Measurements from ENCODE around the gene PRICKLE2.

Gene PRICKLE2

DNA sequence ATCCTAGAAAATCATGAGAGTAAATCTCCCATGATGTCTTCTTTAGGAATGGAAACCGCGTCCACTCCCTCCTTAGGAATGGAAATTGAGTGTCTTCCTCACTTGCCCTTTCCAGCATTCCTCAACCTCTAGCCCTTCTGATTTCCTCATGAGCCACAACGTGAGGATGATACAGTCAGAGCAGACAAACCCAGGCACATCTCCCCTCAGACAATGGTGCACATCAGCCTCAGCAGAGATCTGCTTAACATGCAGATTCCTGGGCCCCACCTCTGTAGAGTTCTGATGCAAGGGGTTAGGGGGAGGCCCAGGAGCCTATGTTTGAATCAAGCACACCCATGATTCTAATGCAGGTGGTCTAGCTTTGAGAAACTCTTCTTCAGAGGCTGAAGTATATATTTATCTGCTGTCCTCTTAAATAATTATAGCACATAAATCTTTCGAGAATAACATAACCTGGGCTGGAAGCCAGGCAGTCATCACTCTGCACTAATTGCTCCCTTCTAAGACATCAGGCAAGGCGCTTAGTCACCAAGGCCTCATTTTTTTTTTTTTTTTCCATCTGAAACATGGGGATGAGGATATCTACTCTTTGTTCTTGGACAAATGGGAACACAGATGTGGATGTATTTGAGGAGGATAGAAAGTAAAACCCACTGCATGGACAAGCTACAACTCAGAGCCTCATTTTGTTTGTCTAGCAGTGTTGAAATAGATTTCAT is 81.7 kb downstream of the PRICKLE2 start (continued):
- no peak for TF ChIP-seq ZNF600 (tag by site-specific recombination; IDR thresholded peaks at IDR 0.05)
- peak; percentile 85 for TF ChIP-seq ZNF366 (tag by site-specific recombination; conservative IDR thresholded peaks at IDR 0.05)
- TF ChIP-seq WT1 (tag by site-specific recombination; IDR thresholded peaks at IDR 0.05), result peak; percentile 49; the same call in 1 of the 2 replicates
- TF ChIP-seq ZNF155 (tag by site-specific recombination; IDR thresholded peaks at IDR 0.05), result no peak
- TF ChIP-seq ZNF140 (tag by site-specific recombination; IDR thresholded peaks at IDR 0.05), result no peak
- TF ChIP-seq, protein P1, sequence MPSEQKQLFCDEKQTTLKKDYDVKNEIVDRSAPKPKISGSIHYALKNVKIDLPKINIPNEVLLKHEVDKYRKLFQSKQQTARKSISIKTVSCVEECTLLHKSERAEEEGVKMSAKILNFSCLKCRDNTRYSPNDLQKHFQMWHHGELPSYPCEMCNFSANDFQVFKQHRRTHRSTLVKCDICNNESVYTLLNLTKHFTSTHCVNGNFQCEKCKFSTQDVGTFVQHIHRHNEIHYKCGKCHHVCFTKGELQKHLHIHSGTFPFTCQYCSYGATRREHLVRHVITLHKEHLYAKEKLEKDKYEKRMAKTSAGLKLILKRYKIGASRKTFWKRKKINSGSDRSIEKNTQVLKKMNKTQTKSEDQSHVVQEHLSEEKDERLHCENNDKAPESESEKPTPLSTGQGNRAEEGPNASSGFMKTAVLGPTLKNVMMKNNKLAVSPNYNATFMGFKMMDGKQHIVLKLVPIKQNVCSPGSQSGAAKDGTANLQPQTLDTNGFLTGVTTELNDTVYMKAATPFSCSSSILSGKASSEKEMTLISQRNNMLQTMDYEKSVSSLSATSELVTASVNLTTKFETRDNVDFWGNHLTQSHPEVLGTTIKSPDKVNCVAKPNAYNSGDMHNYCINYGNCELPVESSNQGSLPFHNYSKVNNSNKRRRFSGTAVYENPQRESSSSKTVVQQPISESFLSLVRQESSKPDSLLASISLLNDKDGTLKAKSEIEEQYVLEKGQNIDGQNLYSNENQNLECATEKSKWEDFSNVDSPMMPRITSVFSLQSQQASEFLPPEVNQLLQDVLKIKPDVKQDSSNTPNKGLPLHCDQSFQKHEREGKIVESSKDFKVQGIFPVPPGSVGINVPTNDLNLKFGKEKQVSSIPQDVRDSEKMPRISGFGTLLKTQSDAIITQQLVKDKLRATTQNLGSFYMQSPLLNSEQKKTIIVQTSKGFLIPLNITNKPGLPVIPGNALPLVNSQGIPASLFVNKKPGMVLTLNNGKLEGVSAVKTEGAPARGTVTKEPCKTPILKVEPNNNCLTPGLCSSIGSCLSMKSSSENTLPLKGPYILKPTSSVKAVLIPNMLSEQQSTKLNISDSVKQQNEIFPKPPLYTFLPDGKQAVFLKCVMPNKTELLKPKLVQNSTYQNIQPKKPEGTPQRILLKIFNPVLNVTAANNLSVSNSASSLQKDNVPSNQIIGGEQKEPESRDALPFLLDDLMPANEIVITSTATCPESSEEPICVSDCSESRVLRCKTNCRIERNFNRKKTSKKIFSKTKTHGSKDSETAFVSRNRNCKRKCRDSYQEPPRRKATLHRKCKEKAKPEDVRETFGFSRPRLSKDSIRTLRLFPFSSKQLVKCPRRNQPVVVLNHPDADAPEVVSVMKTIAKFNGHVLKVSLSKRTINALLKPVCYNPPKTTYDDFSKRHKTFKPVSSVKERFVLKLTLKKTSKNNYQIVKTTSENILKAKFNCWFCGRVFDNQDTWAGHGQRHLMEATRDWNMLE (tag by site-specific recombination; conservative IDR thresholded peaks at IDR 0.05; ENCODE audit: low read depth), result no peak
- peak; percentile 95 for TF ChIP-seq SP7 (tag by site-specific recombination; IDR thresholded peaks at IDR 0.05)
- TF ChIP-seq ZFP41 (tag by site-specific recombination; IDR thresholded peaks at IDR 0.05; ENCODE audit: borderline replicate concordance), result no peak
- TF ChIP-seq, protein P2, sequence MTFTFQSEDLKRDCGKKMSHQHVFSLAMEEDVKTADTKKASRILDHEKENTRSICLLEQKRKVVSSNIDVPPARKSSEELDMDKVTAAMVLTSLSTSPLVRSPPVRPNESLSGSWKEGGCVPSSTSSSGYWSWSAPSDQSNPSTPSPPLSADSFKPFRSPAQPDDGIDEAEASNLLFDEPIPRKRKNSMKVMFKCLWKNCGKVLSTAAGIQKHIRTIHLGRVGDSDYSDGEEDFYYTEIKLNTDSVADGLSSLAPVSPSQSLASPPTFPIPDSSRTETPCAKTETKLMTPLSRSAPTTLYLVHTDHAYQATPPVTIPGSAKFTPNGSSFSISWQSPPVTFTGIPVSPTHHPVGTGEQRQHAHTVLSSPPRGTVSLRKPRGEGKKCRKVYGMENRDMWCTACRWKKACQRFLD (tag by site-specific recombination; IDR thresholded peaks at IDR 0.05), result no peak
- no peak for TF ChIP-seq ZNF266 (tag by site-specific recombination; IDR thresholded peaks at IDR 0.05; ENCODE audit: low read depth)
- TF ChIP-seq ZNF510 (tag by site-specific recombination; IDR thresholded peaks at IDR 0.05; ENCODE audit: insufficient replicate concordance), result no peak
- TF ChIP-seq, protein P3, sequence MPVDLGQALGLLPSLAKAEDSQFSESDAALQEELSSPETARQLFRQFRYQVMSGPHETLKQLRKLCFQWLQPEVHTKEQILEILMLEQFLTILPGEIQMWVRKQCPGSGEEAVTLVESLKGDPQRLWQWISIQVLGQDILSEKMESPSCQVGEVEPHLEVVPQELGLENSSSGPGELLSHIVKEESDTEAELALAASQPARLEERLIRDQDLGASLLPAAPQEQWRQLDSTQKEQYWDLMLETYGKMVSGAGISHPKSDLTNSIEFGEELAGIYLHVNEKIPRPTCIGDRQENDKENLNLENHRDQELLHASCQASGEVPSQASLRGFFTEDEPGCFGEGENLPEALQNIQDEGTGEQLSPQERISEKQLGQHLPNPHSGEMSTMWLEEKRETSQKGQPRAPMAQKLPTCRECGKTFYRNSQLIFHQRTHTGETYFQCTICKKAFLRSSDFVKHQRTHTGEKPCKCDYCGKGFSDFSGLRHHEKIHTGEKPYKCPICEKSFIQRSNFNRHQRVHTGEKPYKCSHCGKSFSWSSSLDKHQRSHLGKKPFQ (tag by site-specific recombination; IDR thresholded peaks at IDR 0.05), result no peak
- no peak for TF ChIP-seq PRDM1 (tag by site-specific recombination; IDR thresholded peaks at IDR 0.05)
- TF ChIP-seq ZSCAN16 (tag by site-specific recombination; IDR thresholded peaks at IDR 0.05), result no peak
- TF ChIP-seq, protein P4, sequence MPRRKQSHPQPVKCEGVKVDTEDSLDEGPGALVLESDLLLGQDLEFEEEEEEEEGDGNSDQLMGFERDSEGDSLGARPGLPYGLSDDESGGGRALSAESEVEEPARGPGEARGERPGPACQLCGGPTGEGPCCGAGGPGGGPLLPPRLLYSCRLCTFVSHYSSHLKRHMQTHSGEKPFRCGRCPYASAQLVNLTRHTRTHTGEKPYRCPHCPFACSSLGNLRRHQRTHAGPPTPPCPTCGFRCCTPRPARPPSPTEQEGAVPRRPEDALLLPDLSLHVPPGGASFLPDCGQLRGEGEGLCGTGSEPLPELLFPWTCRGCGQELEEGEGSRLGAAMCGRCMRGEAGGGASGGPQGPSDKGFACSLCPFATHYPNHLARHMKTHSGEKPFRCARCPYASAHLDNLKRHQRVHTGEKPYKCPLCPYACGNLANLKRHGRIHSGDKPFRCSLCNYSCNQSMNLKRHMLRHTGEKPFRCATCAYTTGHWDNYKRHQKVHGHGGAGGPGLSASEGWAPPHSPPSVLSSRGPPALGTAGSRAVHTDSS (tag by site-specific recombination; IDR thresholded peaks at IDR 0.05), result no peak
- TF ChIP-seq ZNF660 (tag by site-specific recombination; IDR thresholded peaks at IDR 0.05), result no peak
- TF ChIP-seq, protein P5, sequence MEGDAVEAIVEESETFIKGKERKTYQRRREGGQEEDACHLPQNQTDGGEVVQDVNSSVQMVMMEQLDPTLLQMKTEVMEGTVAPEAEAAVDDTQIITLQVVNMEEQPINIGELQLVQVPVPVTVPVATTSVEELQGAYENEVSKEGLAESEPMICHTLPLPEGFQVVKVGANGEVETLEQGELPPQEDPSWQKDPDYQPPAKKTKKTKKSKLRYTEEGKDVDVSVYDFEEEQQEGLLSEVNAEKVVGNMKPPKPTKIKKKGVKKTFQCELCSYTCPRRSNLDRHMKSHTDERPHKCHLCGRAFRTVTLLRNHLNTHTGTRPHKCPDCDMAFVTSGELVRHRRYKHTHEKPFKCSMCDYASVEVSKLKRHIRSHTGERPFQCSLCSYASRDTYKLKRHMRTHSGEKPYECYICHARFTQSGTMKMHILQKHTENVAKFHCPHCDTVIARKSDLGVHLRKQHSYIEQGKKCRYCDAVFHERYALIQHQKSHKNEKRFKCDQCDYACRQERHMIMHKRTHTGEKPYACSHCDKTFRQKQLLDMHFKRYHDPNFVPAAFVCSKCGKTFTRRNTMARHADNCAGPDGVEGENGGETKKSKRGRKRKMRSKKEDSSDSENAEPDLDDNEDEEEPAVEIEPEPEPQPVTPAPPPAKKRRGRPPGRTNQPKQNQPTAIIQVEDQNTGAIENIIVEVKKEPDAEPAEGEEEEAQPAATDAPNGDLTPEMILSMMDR (tag by site-specific recombination; IDR thresholded peaks at IDR 0.05), result no peak
- no peak for TF ChIP-seq TRIM28 (IDR thresholded peaks at IDR 0.05; ENCODE audit: borderline replicate concordance, low read length)
- TF ChIP-seq ZBTB8A (tag by site-specific recombination; IDR thresholded peaks at IDR 0.05), result no peak
- TF ChIP-seq ZNF174 (tag by site-specific recombination; IDR thresholded peaks at IDR 0.05), result no peak
- TF ChIP-seq ZNF610 (tag by site-specific recombination; IDR thresholded peaks at IDR 0.05; ENCODE audit: borderline replicate concordance), result no peak
- TF ChIP-seq ZNF311 (tag by site-specific recombination; IDR thresholded peaks at IDR 0.05; ENCODE audit: borderline replicate concordance), result no peak
- no peak for TF ChIP-seq ZNF623 (tag by site-specific recombination; IDR thresholded peaks at IDR 0.05)
- TF ChIP-seq KLF10 (tag by site-specific recombination; IDR thresholded peaks at IDR 0.05), result 0 out of 2 replicates have a peak, but pooled peaks have one; percentile 32
- no peak for TF ChIP-seq MZF1 (tag by site-specific recombination; IDR thresholded peaks at IDR 0.05; ENCODE audit: borderline replicate concordance)
- TF ChIP-seq, protein P6, sequence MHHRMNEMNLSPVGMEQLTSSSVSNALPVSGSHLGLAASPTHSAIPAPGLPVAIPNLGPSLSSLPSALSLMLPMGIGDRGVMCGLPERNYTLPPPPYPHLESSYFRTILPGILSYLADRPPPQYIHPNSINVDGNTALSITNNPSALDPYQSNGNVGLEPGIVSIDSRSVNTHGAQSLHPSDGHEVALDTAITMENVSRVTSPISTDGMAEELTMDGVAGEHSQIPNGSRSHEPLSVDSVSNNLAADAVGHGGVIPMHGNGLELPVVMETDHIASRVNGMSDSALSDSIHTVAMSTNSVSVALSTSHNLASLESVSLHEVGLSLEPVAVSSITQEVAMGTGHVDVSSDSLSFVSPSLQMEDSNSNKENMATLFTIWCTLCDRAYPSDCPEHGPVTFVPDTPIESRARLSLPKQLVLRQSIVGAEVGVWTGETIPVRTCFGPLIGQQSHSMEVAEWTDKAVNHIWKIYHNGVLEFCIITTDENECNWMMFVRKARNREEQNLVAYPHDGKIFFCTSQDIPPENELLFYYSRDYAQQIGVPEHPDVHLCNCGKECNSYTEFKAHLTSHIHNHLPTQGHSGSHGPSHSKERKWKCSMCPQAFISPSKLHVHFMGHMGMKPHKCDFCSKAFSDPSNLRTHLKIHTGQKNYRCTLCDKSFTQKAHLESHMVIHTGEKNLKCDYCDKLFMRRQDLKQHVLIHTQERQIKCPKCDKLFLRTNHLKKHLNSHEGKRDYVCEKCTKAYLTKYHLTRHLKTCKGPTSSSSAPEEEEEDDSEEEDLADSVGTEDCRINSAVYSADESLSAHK (tag by site-specific recombination; IDR thresholded peaks at IDR 0.05), result peak; percentile 65
- no peak for TF ChIP-seq ZNF707 (tag by site-specific recombination; IDR thresholded peaks at IDR 0.05)

Measured in HEK293 (cell line).